ENCODE results near the gene C4A. TPM values are rescaled to one million over a fixed set of nuclear protein-coding genes. Genes with fewer than 3 reads are reported as not detected.
A peak's percentile ranks its signal among the peaks of the same experiment; 100 is the strongest.
"Not testable (repeated sequence)": the region's sequence is repeated elsewhere in the genome, so short reads cannot be mapped to it uniquely, and the experiment has no call there.

C4A gene
- total RNA-seq, 1 experiment from 2014 or later, result 13.1 TPM

GRCh38 chr6:32012941-32013617 lies 31.2 kb downstream of the C4A start:
- CTCF ChIA-PET; BruUV-seq (replicated peaks); H3K36me3 Mint-ChIP-seq (ENCODE audit: insufficient read depth, unreplicated experiment); intact Hi-C loops (cut with micrococcal nuclease; ENCODE audit: unreplicated experiment); H3K4me1 Mint-ChIP-seq (ENCODE audit: low read depth, unreplicated experiment); H3K9me3 Mint-ChIP-seq (ENCODE audit: low read depth, unreplicated experiment); H3K27me3 Mint-ChIP-seq (ENCODE audit: unreplicated experiment); H3K27ac Mint-ChIP-seq (ENCODE audit: unreplicated experiment); H3K4me3 Mint-ChIP-seq (ENCODE audit: low read depth, unreplicated experiment): not testable (repeated sequence)
- DNase-seq, result peak; percentile 3

GRCh38 chr6:32013738-32014137 lies 31.9 kb downstream of the C4A start:
- H3K9me3 Mint-ChIP-seq (ENCODE audit: low read depth, unreplicated experiment); intact Hi-C loops (cut with micrococcal nuclease; ENCODE audit: unreplicated experiment); H3K27ac Mint-ChIP-seq (ENCODE audit: unreplicated experiment); DNase-seq; H3K27me3 Mint-ChIP-seq (ENCODE audit: unreplicated experiment); H3K4me3 Mint-ChIP-seq (ENCODE audit: low read depth, unreplicated experiment); CTCF ChIA-PET; H3K36me3 Mint-ChIP-seq (ENCODE audit: insufficient read depth, unreplicated experiment); H3K4me1 Mint-ChIP-seq (ENCODE audit: low read depth, unreplicated experiment); BruUV-seq (replicated peaks): not testable (repeated sequence)

DNA sequence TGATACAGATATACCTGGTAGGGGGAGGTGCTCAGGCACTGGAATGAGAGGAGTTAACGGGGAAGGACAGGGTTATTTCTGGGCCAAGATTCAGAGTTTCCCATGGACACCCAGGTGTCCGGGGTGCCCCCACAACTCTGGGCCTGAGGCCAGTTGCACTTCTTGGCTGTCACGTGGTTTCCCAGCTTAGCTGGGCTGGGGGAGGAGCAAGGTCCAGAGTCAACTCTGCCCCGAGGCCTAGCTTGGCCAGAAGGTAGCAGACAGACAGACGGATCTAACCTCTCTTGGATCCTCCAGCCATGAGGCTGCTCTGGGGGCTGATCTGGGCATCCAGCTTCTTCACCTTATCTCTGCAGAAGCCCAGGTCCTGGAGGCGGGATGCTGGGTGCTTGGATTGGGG lies 32.7 kb downstream of the C4A start, which contains the start of gene C4B:
Gene C4B (plus strand): TSS at position 249 of the 400 bp plus-strand sequence. CDS start 51 bp downstream, at position 300.
- H3K36me3 Mint-ChIP-seq (ENCODE audit: insufficient read depth, unreplicated experiment); H3K4me1 Mint-ChIP-seq (ENCODE audit: low read depth, unreplicated experiment); H3K4me3 Mint-ChIP-seq (ENCODE audit: low read depth, unreplicated experiment); CTCF ChIA-PET; intact Hi-C loops (cut with micrococcal nuclease; ENCODE audit: unreplicated experiment); H3K9me3 Mint-ChIP-seq (ENCODE audit: low read depth, unreplicated experiment); H3K27ac Mint-ChIP-seq (ENCODE audit: unreplicated experiment); H3K27me3 Mint-ChIP-seq (ENCODE audit: unreplicated experiment); DNase-seq; BruUV-seq (replicated peaks): not testable (repeated sequence)

- CTCF ChIA-PET; intact Hi-C loops (cut with micrococcal nuclease; ENCODE audit: unreplicated experiment); H3K27me3 Mint-ChIP-seq (ENCODE audit: unreplicated experiment); DNase-seq; H3K27ac Mint-ChIP-seq (ENCODE audit: unreplicated experiment); H3K9me3 Mint-ChIP-seq (ENCODE audit: low read depth, unreplicated experiment); H3K4me1 Mint-ChIP-seq (ENCODE audit: low read depth, unreplicated experiment); H3K4me3 Mint-ChIP-seq (ENCODE audit: low read depth, unreplicated experiment); H3K36me3 Mint-ChIP-seq (ENCODE audit: insufficient read depth, unreplicated experiment); BruUV-seq (replicated peaks): not testable (repeated sequence)
These were observed 40.2 kb downstream of the C4A start for GRCh38 chr6:32022100-32022499.

DNA sequence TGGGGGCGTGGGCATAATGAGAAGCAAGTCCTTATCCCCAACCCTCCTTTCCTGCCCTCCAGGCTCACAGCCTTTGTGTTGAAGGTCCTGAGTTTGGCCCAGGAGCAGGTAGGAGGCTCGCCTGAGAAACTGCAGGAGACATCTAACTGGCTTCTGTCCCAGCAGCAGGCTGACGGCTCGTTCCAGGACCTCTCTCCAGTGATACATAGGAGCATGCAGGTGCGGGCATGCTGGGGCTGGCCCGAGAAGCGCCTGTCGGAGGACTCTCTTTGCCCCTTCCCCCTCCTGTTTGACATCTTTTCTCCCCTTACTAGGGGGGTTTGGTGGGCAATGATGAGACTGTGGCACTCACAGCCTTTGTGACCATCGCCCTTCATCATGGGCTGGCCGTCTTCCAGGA lies 46.8 kb downstream of the C4A start:
- H3K36me3 Mint-ChIP-seq (ENCODE audit: insufficient read depth, unreplicated experiment); CTCF ChIA-PET; H3K4me1 Mint-ChIP-seq (ENCODE audit: low read depth, unreplicated experiment); H3K27ac Mint-ChIP-seq (ENCODE audit: unreplicated experiment); H3K27me3 Mint-ChIP-seq (ENCODE audit: unreplicated experiment); H3K4me3 Mint-ChIP-seq (ENCODE audit: low read depth, unreplicated experiment); H3K9me3 Mint-ChIP-seq (ENCODE audit: low read depth, unreplicated experiment); BruUV-seq (replicated peaks); DNase-seq; intact Hi-C loops (cut with micrococcal nuclease; ENCODE audit: unreplicated experiment): not testable (repeated sequence)

- BruUV-seq (replicated peaks); H3K36me3 Mint-ChIP-seq (ENCODE audit: insufficient read depth, unreplicated experiment); H3K9me3 Mint-ChIP-seq (ENCODE audit: low read depth, unreplicated experiment); H3K27ac Mint-ChIP-seq (ENCODE audit: unreplicated experiment); CTCF ChIA-PET; H3K4me3 Mint-ChIP-seq (ENCODE audit: low read depth, unreplicated experiment); intact Hi-C loops (cut with micrococcal nuclease; ENCODE audit: unreplicated experiment); H3K4me1 Mint-ChIP-seq (ENCODE audit: low read depth, unreplicated experiment); DNase-seq; H3K27me3 Mint-ChIP-seq (ENCODE audit: unreplicated experiment): not testable (repeated sequence)
These were observed 47.7 kb downstream of the C4A start for GRCh38 chr6:32029553-32029952.

- H3K36me3 Mint-ChIP-seq (ENCODE audit: insufficient read depth, unreplicated experiment); H3K4me3 Mint-ChIP-seq (ENCODE audit: low read depth, unreplicated experiment); H3K27ac Mint-ChIP-seq (ENCODE audit: unreplicated experiment); H3K9me3 Mint-ChIP-seq (ENCODE audit: low read depth, unreplicated experiment); H3K4me1 Mint-ChIP-seq (ENCODE audit: low read depth, unreplicated experiment); intact Hi-C loops (cut with micrococcal nuclease; ENCODE audit: unreplicated experiment); CTCF ChIA-PET; BruUV-seq (replicated peaks); DNase-seq: not testable (repeated sequence)
- H3K27me3 Mint-ChIP-seq (ENCODE audit: unreplicated experiment), result peaks cover 13% of the 10 kb centered on the region
These were observed 53.6 kb downstream of the C4A start for GRCh38 chr6:32035283-32036013.

DNA sequence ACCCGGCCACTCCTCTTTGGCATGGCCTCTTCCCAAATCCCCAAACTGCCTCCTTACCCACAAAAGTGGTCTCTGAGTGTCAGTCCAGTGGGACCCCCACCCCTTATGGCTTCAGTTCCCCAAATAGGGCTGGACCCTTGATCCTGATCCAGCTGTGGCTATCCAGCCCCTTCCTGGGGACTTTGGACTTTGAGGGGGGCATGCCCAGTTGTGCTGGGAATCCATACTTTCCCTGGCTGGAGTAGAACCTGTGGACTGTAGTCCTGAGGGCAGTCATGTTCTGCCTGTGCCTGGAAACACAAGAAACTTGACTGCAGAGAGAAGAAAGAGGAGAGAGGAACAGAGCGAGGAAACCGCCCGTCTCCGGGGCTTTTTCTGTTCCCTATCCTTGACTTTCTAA lies 55.3 kb downstream of the C4A start:
- H3K4me1 Mint-ChIP-seq (ENCODE audit: low read depth, unreplicated experiment); intact Hi-C loops (cut with micrococcal nuclease; ENCODE audit: unreplicated experiment); BruUV-seq (replicated peaks); H3K36me3 Mint-ChIP-seq (ENCODE audit: insufficient read depth, unreplicated experiment); H3K9me3 Mint-ChIP-seq (ENCODE audit: low read depth, unreplicated experiment); DNase-seq; CTCF ChIA-PET; H3K4me3 Mint-ChIP-seq (ENCODE audit: low read depth, unreplicated experiment); H3K27ac Mint-ChIP-seq (ENCODE audit: unreplicated experiment): not testable (repeated sequence)
- H3K27me3 Mint-ChIP-seq (ENCODE audit: unreplicated experiment), result peaks cover 13% of the 10 kb centered on the region

DNA sequence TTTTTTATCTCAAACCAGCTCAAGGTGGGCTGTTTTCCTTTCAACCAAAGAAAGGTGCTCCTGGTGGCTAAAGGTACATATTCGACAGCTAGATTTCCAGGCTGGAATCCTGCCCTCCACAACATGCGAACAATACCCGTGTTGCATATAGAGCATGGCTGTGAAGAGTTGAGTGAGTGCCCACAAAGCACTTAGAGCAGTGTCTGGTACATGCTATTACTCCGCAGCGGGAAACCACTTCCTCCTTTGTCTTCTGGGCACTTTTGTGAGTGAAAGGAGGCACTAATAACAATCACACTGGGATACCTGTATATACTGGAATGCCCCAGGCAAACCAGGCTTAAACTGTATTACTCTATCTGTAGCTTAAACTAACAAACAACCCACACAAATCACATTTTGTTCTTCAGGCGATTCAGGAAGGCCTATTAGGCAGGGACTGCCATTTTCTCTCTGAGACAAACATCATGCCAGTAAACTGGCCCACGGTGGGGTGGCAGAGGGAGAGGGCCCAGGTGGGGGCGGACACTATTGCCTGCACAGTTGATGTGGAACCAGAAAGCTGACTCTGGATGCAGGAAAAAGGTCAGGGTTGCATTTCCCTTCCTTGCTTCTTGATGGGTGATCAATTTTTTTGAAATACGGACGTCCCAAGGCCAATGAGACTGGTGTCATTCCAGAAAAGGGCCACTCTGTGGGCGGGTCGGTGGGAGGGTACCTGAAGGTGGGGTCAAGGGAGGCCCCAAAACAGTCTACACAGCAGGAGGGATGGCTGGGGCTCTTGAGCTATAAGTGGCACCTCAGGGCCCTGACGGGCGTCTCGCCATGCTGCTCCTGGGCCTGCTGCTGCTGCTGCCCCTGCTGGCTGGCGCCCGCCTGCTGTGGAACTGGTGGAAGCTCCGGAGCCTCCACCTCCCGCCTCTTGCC lies 56.0 kb downstream of the C4A start, which contains the start of gene CYP21A2:
Gene CYP21A2 (plus strand): TSS at position 818 of the 927 bp plus-strand sequence. CDS start 8 bp downstream, at position 826.
- peaks cover 13% of the 10 kb centered on the region for H3K27me3 Mint-ChIP-seq (ENCODE audit: unreplicated experiment)
- H3K4me3 Mint-ChIP-seq (ENCODE audit: low read depth, unreplicated experiment); H3K27ac Mint-ChIP-seq (ENCODE audit: unreplicated experiment); H3K36me3 Mint-ChIP-seq (ENCODE audit: insufficient read depth, unreplicated experiment); H3K9me3 Mint-ChIP-seq (ENCODE audit: low read depth, unreplicated experiment); H3K4me1 Mint-ChIP-seq (ENCODE audit: low read depth, unreplicated experiment); intact Hi-C loops (cut with micrococcal nuclease; ENCODE audit: unreplicated experiment); BruUV-seq (replicated peaks); DNase-seq; CTCF ChIA-PET: not testable (repeated sequence)

Measured in Calu3 (cell line).